Type B pancreatic cell (in vitro differentiated cells): ENCODE measurements around the gene XDH. TPM values are rescaled to one million over a fixed set of nuclear protein-coding genes. Genes with fewer than 3 reads are reported as not detected.

Source experiments
- DNase-seq: peaks from one replicate; pipeline ENCODE4 v3.0.0; 2021; ENCODE audit warnings: mixed read lengths; ENCODE audit not compliant: unreplicated experiment; ENCODE audit errors: extremely low spot score
- H3K27ac Mint-ChIP-seq: 2 replicates; pipeline ENCODE4 v1.8.0; 2021; ENCODE audit warnings: mild to moderate bottlenecking, mixed read lengths
- H3K27me3 Mint-ChIP-seq: 2 replicates; pipeline ENCODE4 v1.8.0; 2021; ENCODE audit warnings: mixed read lengths
- H3K36me3 Mint-ChIP-seq: 2 replicates; pipeline ENCODE4 v1.8.0; 2021; ENCODE audit warnings: mixed read lengths
- H3K4me1 Mint-ChIP-seq: one replicate; pipeline ENCODE4 v1.8.0; 2021; ENCODE audit warnings: mixed read lengths; ENCODE audit not compliant: unreplicated experiment
- H3K4me3 Mint-ChIP-seq: 2 replicates; pipeline ENCODE4 v1.8.0; 2021; ENCODE audit warnings: mild to moderate bottlenecking, mixed read lengths
- H3K9me3 Mint-ChIP-seq: 2 replicates; pipeline ENCODE4 v1.8.0; 2021; ENCODE audit warnings: mixed read lengths
- total RNA-seq: library from RNA; stranded (reverse); gene quantifications from 2 replicates; pipeline ENCODE4 v1.2.1, GENCODE V29; 2021; ENCODE audit warnings: low replicate concordance
- TF ChIP-seq, protein P1 (sequence below): fragments of 200-600 bp; sonication (generic); conservative IDR thresholded peaks from 2 replicates; pipeline ENCODE4 v1.5.0; 2021; ENCODE audit warnings: antibody characterized with exemption, mild to moderate bottlenecking

The XDH gene
- total RNA-seq, 1 donor from 2014 or later, result 2.5 TPM

DNA sequence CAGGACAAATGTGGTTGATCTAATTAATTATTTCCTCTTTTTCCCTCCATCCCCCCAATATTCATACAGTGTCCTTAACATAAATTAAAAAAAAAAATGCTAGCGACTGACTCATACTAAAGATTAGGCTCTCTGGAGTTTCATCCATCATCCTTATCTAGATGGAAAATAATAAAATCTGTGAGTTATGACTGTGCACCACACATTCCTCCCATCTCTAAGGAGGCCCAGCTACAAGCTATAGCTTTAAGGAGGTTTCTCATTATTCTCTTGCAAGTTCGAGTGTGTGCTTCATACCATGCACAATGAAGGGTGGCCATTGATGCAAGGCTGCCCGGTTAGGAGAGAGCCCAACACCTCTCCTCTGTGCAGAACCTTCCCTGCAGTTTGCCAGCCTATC lies 77.3 kb downstream of the XDH start:
- DNase-seq, result no peak
- no peak overlapping the region for H3K4me3 Mint-ChIP-seq
- no peak overlapping the region for H3K27ac Mint-ChIP-seq
- H3K4me1 Mint-ChIP-seq, result peaks cover 8% of the 10 kb centered on the region
- H3K27me3 Mint-ChIP-seq, result peaks cover 17% of the 10 kb centered on the region
- TF ChIP-seq, protein P1, sequence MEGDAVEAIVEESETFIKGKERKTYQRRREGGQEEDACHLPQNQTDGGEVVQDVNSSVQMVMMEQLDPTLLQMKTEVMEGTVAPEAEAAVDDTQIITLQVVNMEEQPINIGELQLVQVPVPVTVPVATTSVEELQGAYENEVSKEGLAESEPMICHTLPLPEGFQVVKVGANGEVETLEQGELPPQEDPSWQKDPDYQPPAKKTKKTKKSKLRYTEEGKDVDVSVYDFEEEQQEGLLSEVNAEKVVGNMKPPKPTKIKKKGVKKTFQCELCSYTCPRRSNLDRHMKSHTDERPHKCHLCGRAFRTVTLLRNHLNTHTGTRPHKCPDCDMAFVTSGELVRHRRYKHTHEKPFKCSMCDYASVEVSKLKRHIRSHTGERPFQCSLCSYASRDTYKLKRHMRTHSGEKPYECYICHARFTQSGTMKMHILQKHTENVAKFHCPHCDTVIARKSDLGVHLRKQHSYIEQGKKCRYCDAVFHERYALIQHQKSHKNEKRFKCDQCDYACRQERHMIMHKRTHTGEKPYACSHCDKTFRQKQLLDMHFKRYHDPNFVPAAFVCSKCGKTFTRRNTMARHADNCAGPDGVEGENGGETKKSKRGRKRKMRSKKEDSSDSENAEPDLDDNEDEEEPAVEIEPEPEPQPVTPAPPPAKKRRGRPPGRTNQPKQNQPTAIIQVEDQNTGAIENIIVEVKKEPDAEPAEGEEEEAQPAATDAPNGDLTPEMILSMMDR, result no peak
- H3K36me3 Mint-ChIP-seq, result peaks cover 6% of the 10 kb centered on the region
- no peaks in the 10 kb centered on the region for H3K9me3 Mint-ChIP-seq

DNA sequence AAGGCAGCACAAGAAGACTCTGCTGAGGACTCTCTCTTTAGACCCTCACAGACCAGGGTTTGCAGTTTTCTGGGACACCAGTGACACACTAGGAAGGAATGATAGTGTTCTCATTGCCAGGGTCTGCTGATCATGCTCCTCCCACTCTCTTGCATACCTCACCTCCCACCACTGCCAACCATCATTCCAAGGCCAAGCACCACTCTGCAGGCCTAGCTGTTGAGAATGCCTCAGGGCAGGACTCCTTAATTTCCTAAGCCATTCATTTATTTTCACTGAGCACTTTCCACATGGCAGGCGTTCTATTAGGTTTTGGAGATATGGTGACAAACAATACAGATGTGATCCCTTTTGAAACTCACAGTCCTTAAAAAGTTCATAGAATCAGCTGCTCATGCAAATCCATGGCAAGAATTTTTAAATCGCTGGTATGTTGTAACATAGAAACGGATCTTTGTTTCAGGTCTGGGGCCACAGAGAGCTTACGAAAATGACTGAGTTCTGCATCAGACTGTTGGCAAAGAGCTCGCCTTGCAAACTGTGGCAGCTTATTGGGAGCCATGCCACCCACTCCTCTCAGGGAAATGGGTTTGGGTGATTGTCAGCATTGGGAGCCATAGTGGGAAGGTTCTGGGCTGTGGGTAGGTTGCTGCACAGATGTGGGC lies 78.5 kb downstream of the XDH start:
- H3K27ac Mint-ChIP-seq, result no peak overlapping the region
- no peak for DNase-seq
- no peaks in the 10 kb centered on the region for H3K9me3 Mint-ChIP-seq
- H3K36me3 Mint-ChIP-seq, result peaks cover 4% of the 10 kb centered on the region
- H3K4me3 Mint-ChIP-seq, result no peak overlapping the region
- H3K4me1 Mint-ChIP-seq, result peaks cover 8% of the 10 kb centered on the region
- TF ChIP-seq, protein P1, result no peak
- peaks cover 24% of the 10 kb centered on the region for H3K27me3 Mint-ChIP-seq

DNA sequence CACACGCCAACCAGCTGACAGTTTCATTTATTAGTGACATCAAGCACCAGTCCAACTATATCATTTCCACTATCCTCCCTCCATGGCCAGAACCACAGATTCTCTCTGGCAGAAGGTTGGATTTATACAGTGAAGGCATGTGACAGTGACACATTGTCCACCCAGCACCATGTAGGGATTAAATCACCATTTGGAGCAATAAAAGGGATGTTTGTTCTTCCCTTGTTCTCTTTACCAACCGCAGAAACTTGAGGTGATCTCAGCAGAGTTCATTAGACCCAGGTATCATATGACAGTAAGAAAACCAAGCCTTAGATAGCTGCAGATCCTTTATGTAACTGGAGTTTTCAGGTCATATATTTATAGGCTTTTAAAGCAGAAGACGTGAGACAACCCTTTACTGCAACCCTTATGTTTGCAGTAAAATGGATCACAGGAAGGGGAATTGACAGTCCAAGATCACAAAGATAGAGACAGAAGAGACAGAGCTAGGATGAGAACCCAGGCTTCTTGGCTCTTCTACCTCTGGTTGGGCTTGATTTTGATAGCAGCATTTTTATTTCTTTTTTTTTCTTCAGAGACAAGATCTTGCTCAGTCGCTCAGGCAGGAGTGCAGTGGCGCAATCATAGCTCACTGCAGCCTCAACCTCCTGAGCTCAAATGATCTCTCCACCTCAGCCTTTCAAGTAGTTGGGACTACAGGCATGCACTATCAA lies 80.1 kb downstream of the XDH start:
- H3K4me1 Mint-ChIP-seq, result peaks cover 8% of the 10 kb centered on the region
- DNase-seq, result no peak
- H3K27me3 Mint-ChIP-seq, result peaks cover 28% of the 10 kb centered on the region
- no peak overlapping the region for H3K27ac Mint-ChIP-seq
- no peaks in the 10 kb centered on the region for H3K9me3 Mint-ChIP-seq
- H3K36me3 Mint-ChIP-seq, result no peaks in the 10 kb centered on the region
- TF ChIP-seq, protein P1, result no peak
- no peak overlapping the region for H3K4me3 Mint-ChIP-seq

DNA sequence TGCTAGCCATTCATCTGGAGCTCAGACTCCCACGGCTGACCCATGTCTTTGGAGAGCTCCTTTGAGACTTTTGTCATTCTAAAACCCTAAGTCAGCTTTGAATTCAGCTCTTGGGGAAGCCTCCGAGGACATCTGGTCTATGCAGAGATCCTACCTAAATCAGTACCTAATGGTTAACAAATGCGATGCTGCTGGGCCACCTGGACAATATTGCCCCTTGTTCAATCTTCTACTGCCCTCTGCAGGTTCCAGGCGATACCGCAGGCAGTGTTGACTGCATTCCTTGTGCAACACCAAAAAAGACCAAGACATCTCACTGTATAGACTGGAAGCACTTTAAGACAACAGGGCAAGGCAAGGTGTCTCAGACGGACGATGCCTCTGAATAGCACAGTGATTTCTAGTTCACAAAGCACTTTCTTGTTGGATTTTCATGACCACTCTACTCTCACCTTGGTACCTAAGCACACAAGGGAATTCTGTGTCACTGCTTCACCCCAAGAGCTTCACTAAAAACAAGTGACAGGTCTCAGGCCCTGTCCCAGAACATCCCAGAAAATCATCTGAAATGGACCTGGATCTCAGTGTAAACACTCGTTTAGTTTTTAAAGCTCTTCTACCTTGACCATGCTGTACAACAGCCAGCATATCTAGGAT lies 80.9 kb downstream of the XDH start:
- peak; percentile 84 for DNase-seq
- Mint-ChIP-seq H3K9me3 (no peaks in the 10 kb centered on the region), H3K4me1 (peaks cover 8% of the 10 kb centered on the region), H3K27ac (peak overlapping the region; percentile 6), H3K36me3 (no peaks in the 10 kb centered on the region), H3K4me3 (no peak overlapping the region), H3K27me3 (peaks cover 28% of the 10 kb centered on the region)
- TF ChIP-seq, protein P1, result peak; percentile 96

DNA sequence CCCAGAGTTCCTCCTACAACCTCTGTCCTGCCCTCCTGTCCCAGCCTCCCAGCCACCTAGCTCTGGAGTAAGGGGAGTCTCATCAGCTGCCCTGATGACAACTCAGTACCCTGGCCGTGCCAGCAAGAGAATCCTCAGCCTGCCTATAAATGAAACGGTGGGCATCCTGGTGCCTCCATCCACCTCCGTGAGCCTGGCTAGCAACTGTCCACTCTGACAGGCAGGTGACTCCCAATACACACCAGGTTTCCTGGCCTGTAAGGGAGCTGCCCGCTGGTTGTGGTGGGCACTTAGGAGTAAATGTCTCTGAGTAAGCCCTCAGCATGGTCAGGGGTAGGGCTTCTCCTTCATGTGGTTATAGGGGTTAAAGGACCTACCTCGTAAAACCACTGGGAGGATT lies 81.5 kb downstream of the XDH start:
- no peaks in the 10 kb centered on the region for H3K36me3 Mint-ChIP-seq
- H3K27me3 Mint-ChIP-seq, result peaks cover 28% of the 10 kb centered on the region
- peaks cover 8% of the 10 kb centered on the region for H3K4me1 Mint-ChIP-seq
- H3K27ac Mint-ChIP-seq, result no peak overlapping the region
- no peak overlapping the region for H3K4me3 Mint-ChIP-seq
- no peak for DNase-seq
- no peaks in the 10 kb centered on the region for H3K9me3 Mint-ChIP-seq
- TF ChIP-seq, protein P1, result no peak
